Right kidney (tissue), 1 donor: Measurements from ENCODE around the gene MAPKBP1.

Experiments used
- DNase-seq: peaks from one replicate; pipeline ENCODE4 v3.0.0-alpha.2; 2016

MAPKBP1 gene

DNA sequence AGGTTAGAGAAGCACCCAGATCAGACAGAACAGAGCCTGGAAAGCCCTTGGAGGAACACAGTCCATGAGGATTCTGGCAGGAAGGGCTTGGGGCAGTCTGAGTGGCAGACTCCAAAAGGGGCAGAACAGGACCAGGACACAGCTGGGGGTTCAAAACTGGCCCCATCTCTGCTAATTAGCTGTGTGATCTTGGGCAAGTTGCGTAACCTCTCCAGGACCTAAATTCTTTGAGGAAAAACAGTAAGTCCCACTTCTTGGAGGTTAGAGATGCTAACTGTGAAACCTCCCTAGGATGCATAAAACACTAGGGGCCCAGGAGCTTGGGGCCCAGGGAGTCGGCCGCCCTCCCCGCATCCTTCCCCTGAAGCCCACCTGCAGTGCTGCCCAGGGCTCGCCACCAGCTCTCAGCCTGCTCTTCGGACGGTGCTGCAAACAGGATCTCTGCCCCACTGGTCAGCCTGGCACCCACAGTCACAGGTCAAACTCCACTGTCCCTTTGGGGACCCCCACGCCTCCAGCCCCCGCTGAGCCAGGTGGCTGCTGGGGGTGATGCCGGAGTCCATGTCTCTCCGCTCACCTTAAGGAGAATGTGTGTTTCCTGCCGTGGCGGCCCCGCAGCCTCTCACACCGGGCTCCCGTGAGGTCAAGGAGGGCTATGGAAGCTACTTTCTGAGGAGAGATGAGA is 76.3 kb downstream of the MAPKBP1 start:
- no peak for DNase-seq

GRCh38 chr15:41851167-41851523 is 76.9 kb downstream of the MAPKBP1 start:
- no peak for DNase-seq

DNA sequence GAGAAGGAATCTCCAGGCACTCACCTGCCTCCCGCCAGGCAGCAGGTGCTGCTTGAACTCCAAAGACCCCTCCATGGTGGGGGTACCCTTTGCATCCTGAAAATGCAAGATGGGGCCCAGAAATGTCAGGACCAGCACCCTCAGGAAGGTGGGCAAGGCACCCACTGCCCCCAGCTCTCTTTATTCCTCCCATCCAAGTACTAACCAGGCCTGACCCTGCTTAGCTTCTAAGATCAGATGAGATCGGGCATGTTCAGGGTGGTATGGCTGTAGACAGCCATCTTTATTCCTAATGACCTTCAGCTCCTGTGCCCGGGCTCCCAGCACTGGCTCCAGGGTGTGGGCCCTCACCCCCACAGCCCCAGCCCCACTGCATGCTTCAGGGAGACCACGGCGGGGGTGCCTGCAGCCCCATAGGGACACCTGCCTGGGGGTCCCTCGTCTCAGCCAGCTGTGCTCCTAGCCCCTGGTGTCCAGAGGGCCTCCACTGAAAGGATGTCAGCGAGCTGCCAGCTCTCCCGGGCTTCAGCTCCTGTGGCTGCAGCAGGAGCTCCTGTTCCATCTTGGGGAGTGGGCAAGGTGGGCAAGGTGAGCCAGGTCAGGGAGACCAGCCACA is 77.6 kb downstream of the MAPKBP1 start:
- no peak for DNase-seq

DNA sequence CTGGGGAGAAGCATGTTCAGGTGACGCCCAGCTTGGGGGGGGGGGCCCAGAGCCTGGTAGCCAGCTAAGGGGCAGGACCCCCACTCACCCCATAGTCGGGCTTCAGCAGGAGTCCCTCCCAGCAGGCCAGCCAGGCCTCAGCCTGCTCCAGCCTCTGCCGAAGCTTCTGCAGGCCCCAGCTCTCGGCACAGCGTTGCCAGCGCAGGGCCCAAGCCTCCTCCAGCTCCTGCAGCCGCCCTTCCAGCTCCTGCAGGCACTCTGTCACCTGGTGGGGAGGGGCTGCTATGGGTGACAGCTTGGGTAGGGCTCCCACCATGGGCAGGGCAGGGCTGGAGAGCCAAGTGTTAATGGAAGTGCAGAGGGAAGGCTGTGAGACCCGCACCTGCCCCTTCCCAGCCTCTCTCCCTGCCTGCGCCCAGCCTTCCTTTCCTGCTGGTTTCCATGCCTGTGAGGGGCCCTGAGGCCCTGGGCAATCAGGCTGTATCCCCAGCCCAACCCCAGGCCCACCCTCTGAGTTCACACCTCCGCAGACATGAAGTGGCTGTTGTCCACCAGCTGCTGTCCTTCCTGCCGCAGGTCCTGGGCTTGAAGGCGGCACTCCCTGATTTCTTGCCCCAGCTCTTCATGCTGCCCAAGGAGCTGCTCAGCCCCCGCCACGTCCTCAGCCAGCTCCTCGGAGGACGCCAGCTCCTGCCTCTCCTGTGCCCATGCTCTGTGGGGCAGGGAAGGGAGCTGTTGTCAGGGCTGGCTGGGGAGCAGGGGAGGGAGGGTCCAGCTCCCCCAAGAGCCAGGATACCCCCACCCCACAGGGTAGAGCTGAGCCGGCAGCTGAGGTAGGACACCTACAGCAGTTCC is 78.7 kb downstream of the MAPKBP1 start:
- DNase-seq, result no peak

- no peak for DNase-seq
These were observed 79.5 kb downstream of the MAPKBP1 start for GRCh38 chr15:41853831-41854230.

- no peak for DNase-seq
These were observed 80.2 kb downstream of the MAPKBP1 start for GRCh38 chr15:41854443-41854842.

GRCh38 chr15:41855261-41855961 is 81.1 kb downstream of the MAPKBP1 start:
- DNase-seq, result peak; percentile 71

GRCh38 chr15:41856262-41856661 is 82.0 kb downstream of the MAPKBP1 start:
- DNase-seq, result no peak

DNA sequence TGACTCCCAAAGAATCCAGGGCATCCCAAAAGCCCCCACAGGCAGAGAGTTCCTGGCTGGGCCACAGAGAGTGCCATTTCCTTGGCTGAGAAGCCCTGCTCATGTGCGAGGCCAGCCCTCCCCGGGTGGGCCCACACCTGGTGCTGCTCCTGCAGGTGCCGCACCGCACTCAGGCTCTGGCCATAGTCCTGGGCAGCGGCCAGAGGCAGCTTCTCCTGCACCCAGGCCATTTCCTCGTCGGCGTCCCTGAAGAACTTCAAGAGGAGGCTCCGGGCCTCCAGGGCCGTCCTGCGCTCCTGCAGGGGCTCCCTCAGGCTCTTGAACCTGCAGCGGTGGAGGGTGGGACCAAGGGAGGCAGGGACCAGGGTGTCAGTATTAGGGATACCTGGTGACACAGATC is 82.4 kb downstream of the MAPKBP1 start:
- DNase-seq, result no peak

GRCh38 chr15:41857316-41857715 is 83.0 kb downstream of the MAPKBP1 start:
- no peak for DNase-seq

DNA sequence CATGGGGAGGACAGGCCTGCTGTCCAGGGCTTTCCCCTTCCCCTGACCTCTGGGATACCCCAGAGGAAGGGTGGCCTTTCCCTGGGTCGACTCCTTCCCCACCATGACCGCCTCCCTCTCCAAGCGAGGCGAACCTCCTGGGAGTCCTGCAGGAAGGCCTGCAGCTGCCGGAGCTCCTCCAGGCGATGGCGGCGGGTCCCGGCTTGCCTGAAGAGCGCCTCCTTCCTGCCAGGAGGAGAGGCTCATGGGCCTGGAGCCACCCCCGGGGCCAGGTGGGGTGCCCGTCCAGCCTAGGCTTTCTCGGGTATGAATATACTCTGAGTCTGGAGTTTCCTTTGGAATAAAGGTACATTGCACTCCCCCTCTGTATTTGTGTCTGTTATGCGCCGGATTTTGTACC is 84.5 kb downstream of the MAPKBP1 start:
- DNase-seq, result no peak

GRCh38 chr15:41860049-41860828 is 86.0 kb downstream of the MAPKBP1 start:
- no peak for DNase-seq

DNA sequence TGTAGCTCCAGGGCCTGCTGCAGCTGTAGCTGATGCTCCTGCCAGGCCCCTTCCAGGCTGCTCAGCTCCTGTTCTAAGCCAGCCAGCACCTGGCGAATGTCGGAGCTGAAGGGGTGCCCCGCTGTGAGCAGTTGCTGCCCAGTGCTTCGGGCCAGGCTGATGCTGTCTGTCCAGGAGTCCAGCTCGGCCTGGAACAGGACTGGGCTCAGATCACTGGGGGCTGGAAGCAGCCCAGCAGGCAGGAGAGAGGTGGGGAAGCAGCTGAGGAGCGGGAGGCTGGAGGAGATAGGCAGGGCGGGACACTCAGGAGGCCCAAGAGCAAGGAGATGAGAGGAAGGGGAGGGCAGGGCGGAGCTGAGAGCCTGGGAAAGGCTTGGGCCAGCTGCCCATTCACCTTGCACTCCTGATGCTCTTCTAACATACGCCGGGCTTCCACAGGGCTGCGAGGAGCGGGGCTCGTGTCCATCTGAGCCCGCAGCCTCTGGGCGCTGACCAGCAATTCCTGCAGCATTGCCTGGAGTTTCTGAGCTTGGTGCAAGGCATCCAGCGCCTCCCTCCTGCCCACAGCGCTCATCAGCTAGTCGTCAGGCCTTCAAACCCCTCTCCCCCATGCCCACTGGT is 87.6 kb downstream of the MAPKBP1 start:
- no peak for DNase-seq

GRCh38 chr15:41862515-41863116 is 88.3 kb downstream of the MAPKBP1 start:
- DNase-seq, result no peak

- no peak for DNase-seq
These were observed 91.3 kb downstream of the MAPKBP1 start for GRCh38 chr15:41865490-41866055.

DNA sequence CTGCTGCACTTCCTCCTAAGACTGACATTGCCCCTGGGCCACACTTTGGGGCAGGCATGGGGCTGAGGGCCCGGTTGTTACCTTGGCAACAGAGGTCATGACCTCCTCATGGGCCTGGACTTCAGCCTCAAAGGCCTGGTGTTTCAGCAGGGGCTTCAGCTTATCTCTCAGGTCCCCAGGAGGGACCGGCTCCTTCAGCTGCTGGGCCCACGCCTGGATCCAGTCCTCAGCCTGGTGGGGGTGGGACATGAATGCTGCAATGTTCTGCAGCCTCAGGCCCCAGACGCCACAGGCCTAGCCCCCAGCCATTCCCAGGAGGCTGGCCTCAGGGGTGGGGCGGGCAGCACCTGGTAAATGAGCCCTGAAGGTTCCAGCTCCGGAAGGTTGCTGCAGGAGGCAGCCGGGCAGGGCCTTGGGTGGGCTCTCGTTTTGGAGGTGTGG is 92.0 kb downstream of the MAPKBP1 start:
- no peak for DNase-seq

- no peak for DNase-seq
These were observed 92.7 kb downstream of the MAPKBP1 start for GRCh38 chr15:41866872-41867579.

DNA sequence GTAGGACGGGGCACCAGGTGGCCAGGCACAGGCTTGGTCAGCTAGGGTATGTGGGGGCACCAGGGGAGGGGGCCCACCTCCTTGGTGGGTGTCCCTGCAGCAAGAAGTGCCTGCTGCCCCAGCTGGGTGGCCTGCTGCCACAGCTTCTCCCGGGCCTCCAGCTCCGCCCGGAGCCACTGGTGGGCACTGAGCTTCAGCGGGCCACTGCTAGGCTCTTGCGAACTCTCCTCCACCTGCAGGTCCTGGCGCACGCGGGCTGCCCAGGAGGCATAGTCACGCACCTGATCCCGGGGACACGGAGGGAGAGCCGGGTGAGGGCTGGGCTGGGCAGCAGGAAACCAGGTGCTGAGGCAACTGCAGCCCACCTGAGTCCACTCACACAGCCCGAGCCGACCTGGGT is 94.0 kb downstream of the MAPKBP1 start:
- DNase-seq, result no peak

GRCh38 chr15:41869770-41870688 is 95.7 kb downstream of the MAPKBP1 start:
- DNase-seq, result no peak
